Measurements from ENCODE around the gene GLRB.

DNA sequence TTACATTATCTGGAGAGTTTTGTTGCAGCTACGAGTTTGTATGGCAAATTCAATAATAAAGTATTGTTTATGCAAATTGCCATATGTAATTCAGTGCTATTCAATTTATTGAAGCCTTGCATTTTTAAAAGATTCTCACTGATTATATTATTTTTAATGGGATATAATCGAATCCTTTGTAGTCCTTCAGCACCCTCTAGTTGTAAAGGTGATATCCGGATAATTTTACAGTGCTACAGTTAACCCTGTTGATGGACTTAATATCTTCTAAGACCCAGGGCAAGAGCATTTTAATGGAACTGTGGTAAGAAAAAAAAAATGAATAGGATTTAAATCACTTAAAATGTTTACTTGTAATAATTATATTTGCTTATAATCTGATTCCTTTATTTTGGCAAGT, 96.1 kb downstream of the GLRB start:
- TF ChIP-seq POLR2AphosphoS5 (IDR thresholded peaks at IDR 0.05) (no peak), EP300 (IDR thresholded peaks at IDR 0.05; ENCODE audit: low read depth) (no peak)
